ENCODE results near the gene CHD3.

DNA sequence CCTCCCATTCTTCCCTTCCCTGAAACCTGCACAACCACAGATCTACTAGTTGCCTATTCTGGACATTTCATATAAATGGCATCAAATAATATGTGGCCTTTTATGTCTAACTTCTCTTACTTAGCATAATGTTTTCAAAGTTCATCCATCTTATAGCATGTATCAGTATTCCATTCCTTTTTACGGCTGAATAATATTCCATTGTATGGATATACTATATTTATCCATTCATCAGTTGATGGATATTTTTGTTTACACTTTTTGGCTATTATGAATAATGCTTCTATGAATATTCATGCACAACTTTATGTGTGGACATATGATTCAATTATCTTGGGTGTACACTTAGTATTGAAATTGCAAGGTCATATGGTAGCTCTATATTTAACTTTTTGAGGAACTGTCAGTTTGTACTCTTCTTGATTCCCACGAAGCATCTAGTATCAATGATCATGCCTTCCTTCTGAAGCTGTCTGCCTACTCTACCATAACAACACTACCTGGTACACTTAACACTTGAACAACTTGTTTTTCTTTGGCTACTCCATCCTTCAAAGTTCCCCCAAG is 12.7 kb upstream of the CHD3 start:
- TF ChIP-seq, protein P1, sequence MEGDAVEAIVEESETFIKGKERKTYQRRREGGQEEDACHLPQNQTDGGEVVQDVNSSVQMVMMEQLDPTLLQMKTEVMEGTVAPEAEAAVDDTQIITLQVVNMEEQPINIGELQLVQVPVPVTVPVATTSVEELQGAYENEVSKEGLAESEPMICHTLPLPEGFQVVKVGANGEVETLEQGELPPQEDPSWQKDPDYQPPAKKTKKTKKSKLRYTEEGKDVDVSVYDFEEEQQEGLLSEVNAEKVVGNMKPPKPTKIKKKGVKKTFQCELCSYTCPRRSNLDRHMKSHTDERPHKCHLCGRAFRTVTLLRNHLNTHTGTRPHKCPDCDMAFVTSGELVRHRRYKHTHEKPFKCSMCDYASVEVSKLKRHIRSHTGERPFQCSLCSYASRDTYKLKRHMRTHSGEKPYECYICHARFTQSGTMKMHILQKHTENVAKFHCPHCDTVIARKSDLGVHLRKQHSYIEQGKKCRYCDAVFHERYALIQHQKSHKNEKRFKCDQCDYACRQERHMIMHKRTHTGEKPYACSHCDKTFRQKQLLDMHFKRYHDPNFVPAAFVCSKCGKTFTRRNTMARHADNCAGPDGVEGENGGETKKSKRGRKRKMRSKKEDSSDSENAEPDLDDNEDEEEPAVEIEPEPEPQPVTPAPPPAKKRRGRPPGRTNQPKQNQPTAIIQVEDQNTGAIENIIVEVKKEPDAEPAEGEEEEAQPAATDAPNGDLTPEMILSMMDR (IDR thresholded peaks at IDR 0.05 in 4 of 5, conservative IDR thresholded peaks at IDR 0.05 in 1 of 5) = no peak
- TF ChIP-seq POLR2A (IDR thresholded peaks at IDR 0.05) = no peak
